GM08714 (cell line): ENCODE results near the gene GYG1.
"Not testable (repeated sequence)": the region's sequence is repeated elsewhere in the genome, so short reads cannot be mapped to it uniquely, and the experiment has no call there.

Experiments
- H3K4me3 ChIP-seq: fragments of 200-500 bp; sonication (Bioruptor generic); 2 replicates; pipeline ENCODE4 v1.5.1; 2014; ENCODE audit warnings: mild to moderate bottlenecking, low read length, inconsistent platforms
- ZNF274 ChIP-seq: IDR thresholded peaks from 2 replicates; pipeline ENCODE4 v1.6.1; 2012; ENCODE audit warnings: mild to moderate bottlenecking, low read depth, low read length

Gene GYG1

DNA sequence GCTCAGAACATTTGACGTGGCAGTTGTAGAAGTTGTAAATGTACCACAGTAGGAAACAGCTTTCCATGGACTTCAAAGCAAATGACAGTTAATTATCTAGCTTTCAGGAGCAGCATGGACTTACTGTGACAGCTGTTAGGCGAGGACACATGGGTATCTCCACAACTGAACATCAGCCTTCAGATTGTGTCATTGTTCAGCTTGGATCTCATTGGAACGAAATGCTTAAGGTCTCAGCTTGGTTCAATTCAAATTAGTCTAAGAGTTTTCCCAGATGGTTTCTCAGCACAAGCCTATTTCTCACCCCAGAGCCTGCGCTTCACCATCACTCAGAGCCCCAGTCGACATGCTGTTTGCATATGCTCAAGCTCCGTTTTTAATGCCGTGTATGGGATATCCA lies 21.1 kb upstream of the GYG1 start:
- no peak for TF ChIP-seq ZNF274
- H3K4me3 ChIP-seq, result no peak overlapping the region

DNA sequence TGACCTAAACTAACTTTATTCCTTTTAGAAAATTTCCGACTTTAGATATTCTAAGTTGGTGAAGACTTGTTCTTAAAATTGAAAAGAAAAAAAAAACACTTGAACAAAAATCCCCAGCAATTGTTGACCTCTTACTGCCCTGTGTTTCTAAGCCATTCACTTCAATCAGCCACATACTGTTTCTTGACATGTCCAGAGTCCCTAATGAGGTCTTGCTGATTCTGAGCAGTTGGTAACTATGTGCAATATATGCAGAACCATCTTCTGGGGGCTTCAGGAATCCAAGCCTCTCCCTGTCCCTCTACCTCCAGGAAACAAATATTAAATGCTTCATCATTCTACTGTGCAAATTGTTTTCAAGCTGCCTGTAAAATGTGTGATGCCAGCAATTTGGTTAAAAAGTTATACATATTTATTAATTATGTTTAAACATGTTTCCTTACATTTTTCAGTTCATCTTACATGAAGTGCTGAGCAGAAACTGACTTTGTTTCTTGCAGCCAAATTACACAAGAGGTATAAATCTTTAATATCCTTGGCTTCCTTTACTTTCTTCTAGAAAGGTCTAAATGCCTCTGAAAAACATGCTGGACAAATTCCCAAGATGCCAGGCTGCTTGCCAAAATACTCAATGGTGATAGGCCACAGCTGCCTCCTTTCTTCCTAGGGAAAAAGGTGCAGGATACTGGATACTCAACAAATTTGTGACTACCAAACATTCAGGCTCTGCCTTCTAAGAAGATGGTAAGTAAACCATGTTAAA lies 19.8 kb upstream of the GYG1 start:
- no peak for TF ChIP-seq ZNF274
- H3K4me3 ChIP-seq, result no peak overlapping the region

DNA sequence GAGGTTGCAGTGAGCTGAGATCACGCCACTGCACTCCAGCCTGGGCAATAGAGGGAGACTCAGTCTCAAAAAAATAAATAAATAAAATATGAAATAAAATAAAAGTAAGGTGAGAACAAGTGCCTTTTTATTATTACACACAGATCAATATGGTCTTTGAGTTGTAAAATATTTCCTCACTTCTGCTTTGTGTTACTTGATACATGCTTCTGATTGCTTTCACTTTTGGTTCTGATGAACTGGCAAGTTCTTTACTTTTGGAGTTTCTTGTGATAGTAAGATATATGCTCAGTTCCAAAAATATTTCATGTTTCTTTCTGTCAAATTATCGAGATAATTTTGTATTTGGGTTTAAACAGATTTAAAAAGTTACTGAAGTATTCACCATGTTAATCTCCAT lies 16.6 kb upstream of the GYG1 start:
- H3K4me3 ChIP-seq, result no peak overlapping the region

DNA sequence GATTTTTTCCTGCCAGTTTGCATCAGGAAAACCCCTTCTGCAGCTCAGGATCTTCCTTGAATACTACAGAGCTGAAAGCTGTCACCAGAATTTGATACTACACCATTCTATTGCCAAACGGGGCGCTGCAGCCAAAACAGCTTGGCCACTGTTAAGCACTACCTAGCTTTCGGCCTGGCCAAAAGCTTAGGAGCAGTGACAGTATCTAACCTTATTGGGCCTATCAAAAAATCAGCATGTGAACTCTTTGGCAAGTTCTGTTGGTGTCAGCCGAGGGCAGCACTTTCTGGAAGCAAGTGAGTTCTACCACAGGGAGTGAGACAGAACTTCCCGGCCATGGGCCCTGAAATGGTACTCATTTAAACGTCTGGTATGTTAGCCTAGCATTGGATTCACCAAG lies 16.1 kb upstream of the GYG1 start:
- TF ChIP-seq ZNF274, result no peak
- H3K4me3 ChIP-seq, result no peak overlapping the region

More for the DNA sequence above, 16.6 kb upstream of the GYG1 start:
- no peak for TF ChIP-seq ZNF274

DNA sequence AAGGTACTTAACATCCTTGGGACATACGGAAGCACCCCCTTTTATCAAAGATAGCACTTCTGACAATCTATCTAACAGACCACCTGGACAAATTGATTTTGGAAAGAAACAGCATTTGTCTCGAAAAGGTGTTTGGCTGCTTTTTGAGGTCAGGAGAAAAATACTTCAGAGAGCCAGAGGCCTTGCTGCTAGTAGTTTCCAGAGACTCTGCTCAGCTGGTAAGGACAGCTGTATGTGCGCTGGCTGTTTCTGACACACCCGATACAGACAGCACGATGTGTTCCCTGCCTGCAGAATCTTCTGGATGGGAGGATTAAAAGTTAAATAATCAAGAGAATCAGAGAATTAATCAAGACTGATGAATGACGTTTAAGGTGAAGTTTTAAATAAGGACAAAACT lies 15.6 kb upstream of the GYG1 start:
- no peak overlapping the region for H3K4me3 ChIP-seq
- no peak for TF ChIP-seq ZNF274

DNA sequence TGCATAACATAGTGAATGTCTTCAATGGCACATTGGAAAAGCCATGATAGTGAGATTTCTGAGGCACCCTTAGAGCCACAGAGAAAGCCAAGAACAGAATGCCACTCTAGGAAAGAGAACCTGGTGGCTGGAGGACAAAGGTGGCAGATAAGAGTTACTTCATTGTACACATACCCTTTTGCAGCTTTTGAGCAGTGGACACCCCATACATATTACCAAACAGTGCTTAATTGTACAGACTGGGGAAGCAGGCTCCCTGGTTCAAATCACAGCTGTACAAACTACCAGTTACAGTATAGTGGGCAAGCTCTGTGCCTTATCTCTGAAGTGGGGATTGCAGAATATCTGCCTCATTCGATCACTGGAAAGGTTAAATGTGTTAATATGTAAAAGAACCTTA lies 10.1 kb upstream of the GYG1 start:
- TF ChIP-seq ZNF274, result no peak
- H3K4me3 ChIP-seq, result no peak overlapping the region

DNA sequence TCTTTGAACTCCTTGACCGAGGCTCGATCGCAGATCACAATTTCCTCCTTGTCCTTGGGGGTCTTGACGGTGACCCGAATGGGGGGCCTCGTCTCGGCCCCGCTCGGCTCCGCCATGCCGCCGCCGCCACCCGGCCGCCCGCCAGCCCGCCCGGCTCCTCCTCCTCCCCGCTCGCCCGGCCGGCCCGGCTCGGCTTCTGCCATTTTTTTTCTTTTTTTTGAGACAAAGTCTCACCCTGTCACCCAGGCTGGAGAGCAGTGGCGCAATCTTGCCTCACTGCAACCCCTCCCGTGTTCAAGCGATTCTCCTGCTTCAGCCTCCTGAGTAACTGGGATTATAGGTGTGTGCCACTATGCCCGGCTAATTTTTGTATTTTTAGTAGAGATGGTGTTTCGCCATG lies 3.8 kb upstream of the GYG1 start:
- not testable (repeated sequence) for H3K4me3 ChIP-seq

DNA sequence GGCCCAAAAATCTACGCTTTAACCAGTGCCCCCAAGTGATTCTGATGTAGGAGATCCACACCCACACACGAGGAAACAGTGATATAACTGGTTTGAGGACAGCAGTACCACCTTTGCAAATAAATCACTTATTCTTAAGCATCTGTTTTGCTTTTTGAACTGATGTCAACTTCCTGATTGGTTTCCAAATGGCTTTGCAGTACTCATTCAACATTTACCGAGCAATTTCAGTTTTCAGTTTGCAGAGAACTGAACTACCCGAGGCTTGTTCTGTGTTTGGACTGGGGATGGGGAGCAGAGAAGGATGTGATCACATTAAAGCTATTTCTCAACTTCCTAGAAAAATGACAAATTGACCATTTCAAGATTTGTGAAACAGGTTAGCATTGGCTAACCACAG lies 1.1 kb upstream of the GYG1 start:
- H3K4me3 ChIP-seq, result no peak overlapping the region
- no peak for TF ChIP-seq ZNF274

DNA sequence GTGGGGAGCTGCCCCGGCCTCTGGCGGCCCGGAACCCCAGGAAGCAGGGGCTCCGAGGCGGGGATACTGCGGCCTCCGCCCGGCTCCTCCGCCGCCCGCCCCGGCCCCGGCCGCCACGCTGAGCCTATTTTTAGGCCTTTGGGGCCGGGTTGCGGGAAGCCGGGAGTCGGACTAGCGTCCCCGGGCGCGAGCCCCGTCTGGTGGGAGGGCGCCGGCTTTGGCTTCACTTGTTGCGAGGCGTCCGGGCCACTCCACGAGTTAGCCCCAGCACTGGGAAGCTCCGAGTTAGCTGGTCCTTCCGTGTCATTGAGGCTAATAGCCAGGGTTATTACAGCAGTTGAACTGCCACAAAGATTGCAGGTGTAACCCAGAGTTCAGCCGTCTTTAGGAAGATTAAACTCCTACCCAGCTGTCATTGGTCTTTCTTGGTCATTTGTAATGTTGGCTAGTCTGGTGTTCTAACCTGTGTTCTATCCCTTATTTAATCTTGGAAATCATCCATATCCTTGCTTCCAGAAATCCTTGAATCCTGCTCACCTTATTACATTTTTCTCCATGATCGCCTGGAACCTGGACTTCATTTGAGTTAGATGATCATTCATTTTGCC lies 791 bp downstream of the GYG1 start:
- no peak for TF ChIP-seq ZNF274

DNA sequence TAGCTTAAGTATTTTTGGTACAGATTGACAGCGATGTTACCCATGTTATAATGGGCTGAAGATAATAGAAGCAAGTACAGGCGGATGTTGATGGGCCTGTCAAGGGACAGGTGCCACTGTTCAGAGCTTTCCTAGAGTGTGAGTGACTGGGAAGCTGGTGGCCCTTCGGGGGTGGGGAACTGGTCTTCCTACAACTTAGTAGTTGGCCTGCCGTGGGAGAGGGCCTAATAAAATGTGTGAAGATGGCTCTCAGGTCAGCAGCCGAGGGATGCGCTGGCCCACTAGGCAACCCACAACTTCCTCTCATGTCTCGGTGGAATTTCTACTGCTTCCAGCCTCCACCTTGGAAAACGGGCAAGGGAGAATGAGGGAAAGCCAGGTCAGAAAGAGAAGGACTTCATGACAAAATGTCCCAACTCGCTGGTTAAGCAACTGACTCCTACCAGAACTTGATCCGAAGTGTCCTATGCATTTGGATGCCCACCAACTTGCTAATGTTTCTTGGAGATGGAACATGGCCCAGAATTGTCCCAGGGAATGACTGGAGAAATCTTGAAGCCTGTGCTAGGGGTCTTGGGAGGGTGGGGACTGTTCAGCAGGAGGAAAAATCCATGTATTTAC lies 1.4 kb downstream of the GYG1 start:
- peak overlapping the region; percentile 93; the same call in 1 of the 2 replicates for H3K4me3 ChIP-seq
- TF ChIP-seq ZNF274, result no peak

More for the DNA sequence above, 791 bp downstream of the GYG1 start:
- peak overlapping the region; percentile 93 for H3K4me3 ChIP-seq

DNA sequence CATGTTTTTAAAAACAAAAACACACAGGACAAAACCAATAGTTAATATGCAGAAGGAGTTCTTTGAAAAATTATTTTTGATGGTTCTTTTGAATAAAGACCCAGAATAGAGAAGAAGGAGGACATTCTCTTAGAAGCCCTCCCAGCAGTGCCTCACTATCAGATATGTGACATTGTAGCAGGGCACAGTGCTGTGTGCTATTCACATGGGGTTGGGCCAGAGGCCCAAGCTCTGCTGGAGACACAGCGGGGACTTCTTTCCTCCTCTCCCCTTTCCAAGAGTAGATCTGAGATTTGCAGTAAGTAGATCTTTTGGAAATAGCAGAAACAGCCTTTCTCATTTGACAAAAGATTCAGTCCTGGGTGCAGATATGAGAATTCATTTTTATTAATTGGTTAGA lies 6.3 kb downstream of the GYG1 start:
- H3K4me3 ChIP-seq, result no peak overlapping the region
- no peak for TF ChIP-seq ZNF274

DNA sequence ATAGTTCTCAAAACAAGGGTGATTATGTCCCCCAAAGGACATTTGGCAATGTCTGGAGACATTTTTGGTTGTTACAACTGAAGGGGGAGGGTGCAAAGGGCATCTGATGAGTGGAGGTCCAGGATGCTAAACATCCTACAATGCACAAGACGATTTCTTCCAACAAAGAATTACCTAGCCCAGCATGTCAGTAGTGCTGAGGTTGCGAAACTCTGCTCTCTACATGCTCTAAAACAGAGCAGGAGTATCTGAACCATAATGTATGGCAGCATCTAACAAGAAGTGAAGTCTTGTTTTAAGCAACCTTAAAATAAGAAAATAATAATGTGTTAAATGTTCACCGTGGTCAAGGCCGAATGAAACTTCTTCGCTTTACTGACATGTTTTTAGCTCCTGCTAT lies 7.0 kb downstream of the GYG1 start:
- TF ChIP-seq ZNF274, result no peak
- no peak overlapping the region for H3K4me3 ChIP-seq

DNA sequence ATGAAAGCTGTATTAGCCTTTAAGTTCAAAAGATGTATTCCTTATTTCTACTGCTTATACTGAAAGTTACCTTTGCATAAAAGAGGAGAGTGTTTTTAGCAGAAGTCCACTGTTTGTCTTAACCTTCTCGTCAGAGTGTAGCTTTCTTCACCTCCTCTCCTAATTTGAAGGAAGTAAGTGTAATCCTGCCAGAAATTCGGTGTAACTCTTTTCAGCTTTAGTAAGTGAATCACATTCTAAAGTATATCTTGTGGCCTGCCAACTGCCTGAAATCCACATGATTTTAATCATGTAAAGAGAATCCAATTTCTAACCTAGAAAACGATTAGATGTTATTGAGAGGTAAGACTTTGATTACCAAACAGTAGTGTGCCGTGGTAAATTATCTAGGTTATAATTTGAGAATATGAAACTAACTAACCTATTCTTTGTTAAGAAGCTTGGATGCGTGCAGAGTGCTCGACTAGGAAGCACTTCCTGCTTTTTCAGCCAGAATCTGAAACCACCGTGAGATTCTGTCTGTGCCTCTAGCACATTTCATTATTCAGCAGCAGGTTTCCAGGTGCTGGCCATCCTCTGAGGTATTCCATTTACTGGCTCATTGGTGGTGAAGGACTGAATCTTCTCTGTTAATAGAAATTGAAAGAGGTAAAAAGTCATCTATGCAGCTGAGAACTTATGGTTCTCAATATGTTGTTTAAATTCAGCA lies 7.5 kb downstream of the GYG1 start:
- no peak for TF ChIP-seq ZNF274
- H3K4me3 ChIP-seq, result no peak overlapping the region

DNA sequence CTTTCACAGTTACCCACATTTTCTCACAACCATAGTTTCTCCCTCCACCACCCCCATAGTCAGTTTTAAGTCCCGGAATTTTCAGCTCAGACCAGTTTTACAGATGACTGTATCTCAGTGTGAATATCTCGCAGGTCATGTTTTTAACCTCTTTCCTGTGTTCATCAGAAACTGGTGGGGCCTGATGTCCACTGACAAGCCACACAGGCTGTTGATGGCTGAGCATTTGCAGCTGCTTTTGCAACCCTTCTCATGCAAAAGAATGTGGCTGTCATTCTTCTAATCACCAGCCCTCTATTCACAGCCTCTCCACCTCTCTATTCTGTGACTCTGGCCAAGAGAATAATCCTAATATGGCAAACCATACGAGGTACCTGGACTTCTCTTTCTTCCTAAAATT lies 8.5 kb downstream of the GYG1 start:
- H3K4me3 ChIP-seq, result no peak overlapping the region; the same call in 1 of the 2 replicates

More for the DNA sequence above, 8.5 kb downstream of the GYG1 start:
- no peak for TF ChIP-seq ZNF274
